SK-N-MC (cell line): ENCODE results near the gene SLC6A7.

Experiments
- EZH2 ChIP-seq: fragments of 200-600 bp; sonication (generic); IDR thresholded peaks from one replicate; pipeline ENCODE4 v1.6.1; 2017; ENCODE audit warnings: antibody characterized with exemption
- FOXP2 ChIP-seq: optimal IDR thresholded peaks from 2 replicates; pipeline ENCODE3; 2011; ENCODE audit warnings: mild to moderate bottlenecking, moderate library complexity; ENCODE audit not compliant: insufficient read depth; ENCODE audit errors: extremely low read length, control extremely low read depth
- POLR2AphosphoS5 ChIP-seq: IDR thresholded peaks from 2 replicates; pipeline ENCODE4 v1.6.1; 2012; ENCODE audit warnings: mild to moderate bottlenecking, low read depth, low read length, borderline replicate concordance

DNA sequence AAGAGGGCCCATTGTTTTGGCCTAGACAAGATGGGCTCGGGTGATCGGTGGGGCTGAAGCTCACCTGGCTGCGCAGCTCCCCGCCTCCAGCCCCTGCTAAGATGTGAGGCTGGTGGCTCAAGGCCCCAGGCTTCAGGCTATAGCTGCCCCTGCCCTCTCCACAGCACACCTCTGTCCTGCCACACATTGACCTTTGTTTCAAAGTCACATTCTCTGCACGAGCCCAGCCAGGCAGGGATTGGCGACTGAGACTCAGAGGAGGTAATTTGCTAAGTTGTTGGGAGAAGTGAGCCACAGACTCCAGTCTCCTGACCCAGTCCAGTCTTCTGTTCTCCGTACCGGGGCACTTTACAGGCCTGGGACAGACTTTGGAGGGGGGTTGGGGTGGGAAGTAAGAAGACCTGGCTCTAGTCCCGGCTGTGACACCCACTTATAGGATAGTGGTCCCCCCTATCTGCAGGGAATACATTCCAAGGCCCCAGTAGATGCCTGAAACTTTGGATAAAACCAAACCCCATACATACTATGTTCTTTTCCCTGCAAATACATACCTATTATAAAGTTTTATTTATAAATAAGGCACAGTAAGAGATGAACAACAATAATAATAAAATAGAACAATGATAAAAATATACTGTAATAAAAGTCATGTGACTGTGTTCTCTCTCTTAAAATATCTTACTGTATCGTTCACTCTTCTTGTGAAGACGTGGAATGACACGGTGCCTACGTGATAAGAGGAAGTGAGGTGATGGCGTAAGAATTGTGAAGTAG is 47.5 kb upstream of the SLC6A7 start:
- TF ChIP-seq EZH2 = no peak
- no peak for TF ChIP-seq POLR2AphosphoS5
- TF ChIP-seq FOXP2 = no peak
